HEK293T (cell line): ENCODE data around the gene DNAH1.

Experiments
- BHLHE40 ChIP-seq: fragments of 450-650 bp; IDR thresholded peaks from 2 replicates; pipeline ENCODE4 v1.6.1; 2016; ENCODE audit warnings: mild to moderate bottlenecking, moderate library complexity, borderline replicate concordance
- FOXA1 ChIP-seq: fragments of 450-650 bp; IDR thresholded peaks from 2 replicates; pipeline ENCODE4 v1.6.1; 2016; ENCODE audit warnings: mild to moderate bottlenecking
- L3MBTL2 ChIP-seq: fragments of 450-650 bp; conservative IDR thresholded peaks from 2 replicates; pipeline ENCODE4 v1.6.1; 2016; ENCODE audit warnings: mild to moderate bottlenecking
- LEF1 ChIP-seq: fragments of 450-650 bp; IDR thresholded peaks from 2 replicates; pipeline ENCODE4 v1.6.1; 2017; ENCODE audit warnings: mild to moderate bottlenecking, borderline replicate concordance
- NFRKB ChIP-seq: fragments of 450-650 bp; IDR thresholded peaks from 2 replicates; pipeline ENCODE4 v1.6.1; 2016; ENCODE audit warnings: mild to moderate bottlenecking, moderate library complexity
- SP1 ChIP-seq: fragments of 450-650 bp; IDR thresholded peaks from 2 replicates; pipeline ENCODE4 v1.6.1; 2017
- SUZ12 ChIP-seq: fragments of 450-650 bp; IDR thresholded peaks from 2 replicates; pipeline ENCODE4 v1.6.1; 2016; ENCODE audit warnings: mild to moderate bottlenecking

GRCh38 chr3:52291508-52292181, 24.5 kb upstream of the DNAH1 start:
- TF ChIP-seq FOXA1 = no peak
- TF ChIP-seq L3MBTL2 = no peak
- no peak for TF ChIP-seq SUZ12
- TF ChIP-seq SP1 = no peak
- TF ChIP-seq LEF1 = no peak
- TF ChIP-seq BHLHE40 = no peak
- TF ChIP-seq NFRKB = no peak
